Neuronal stem cell (in vitro differentiated cells): ENCODE results near the gene HOXA3.

Experiments used
- DNase-seq: peaks from one replicate; pipeline ENCODE4 v3.0.0-alpha.2; 2013; ENCODE audit warnings: low spot score
- H2AFZ ChIP-seq: one replicate; pipeline ENCODE4 v1.6.1; 2013; ENCODE audit warnings: mild to moderate bottlenecking, low read length, inconsistent platforms
- H2AK5ac ChIP-seq: 2 replicates; pipeline ENCODE4 v1.6.1; 2013; ENCODE audit warnings: low read depth, mild to moderate bottlenecking, inconsistent platforms, low read length, moderate library complexity, mixed read lengths
- H2BK120ac ChIP-seq: 2 replicates; pipeline ENCODE4 v1.6.1; 2013; ENCODE audit warnings: low read depth, mild to moderate bottlenecking, inconsistent platforms, low read length, moderate library complexity, mixed read lengths
- H2BK12ac ChIP-seq: one replicate; pipeline ENCODE4 v1.6.1; 2013; ENCODE audit warnings: low read length, inconsistent platforms
- H2BK15ac ChIP-seq: 2 replicates; pipeline ENCODE4 v1.6.1; 2013; ENCODE audit warnings: mild to moderate bottlenecking, low read length, inconsistent platforms, mixed read lengths
- H2BK5ac ChIP-seq: one replicate; pipeline ENCODE4 v1.6.1; 2013; ENCODE audit warnings: inconsistent platforms, mild to moderate bottlenecking, low read length, moderate library complexity
- H3K14ac ChIP-seq: one replicate; pipeline ENCODE4 v1.6.1; 2013; ENCODE audit warnings: low read length, inconsistent platforms
- H3K18ac ChIP-seq: 2 replicates; pipeline ENCODE4 v1.6.1; 2013; ENCODE audit warnings: low read length, inconsistent platforms
- H3K23ac ChIP-seq: 2 replicates; pipeline ENCODE4 v1.6.1; 2013; ENCODE audit warnings: low read depth, mild to moderate bottlenecking, mixed read lengths, low read length, inconsistent platforms; ENCODE audit not compliant: poor library complexity
- H3K27ac ChIP-seq: replicated peaks from 3 replicates; pipeline ENCODE4 v1.5.1; 2013; ENCODE audit warnings: low read length, inconsistent platforms
- H3K27me3 ChIP-seq, 3 experiments: 2 replicates each; pipeline ENCODE4 v1.6.1; 2013; ENCODE audit warnings: low read length in 3 of 3, mild to moderate bottlenecking in 2 of 3, inconsistent platforms in 1 of 3, low read depth in 1 of 3, mixed read lengths in 1 of 3, moderate library complexity in 1 of 3; ENCODE audit not compliant: control insufficient read depth in 3 of 3, insufficient read depth in 3 of 3
- H3K36me3 ChIP-seq, 2 donors: replicated peaks in 1 of 2; 2 replicates each; pipeline ENCODE4 v1.6.1; 2013; ENCODE audit warnings: low read length in 2 of 2; ENCODE audit not compliant: control insufficient read depth in 2 of 2, insufficient read depth in 2 of 2
- H3K4ac ChIP-seq: 2 replicates; pipeline ENCODE4 v1.6.1; 2013; ENCODE audit warnings: inconsistent platforms, mild to moderate bottlenecking, low read length, moderate library complexity
- H3K4me1 ChIP-seq, 2 donors: 1 replicate in 1 of 2; 2 replicates in 1 of 2; pipeline ENCODE4 v1.6.1; 2013; ENCODE audit warnings: low read length in 2 of 2, low read depth in 1 of 2; ENCODE audit not compliant: control insufficient read depth in 2 of 2, insufficient read depth in 1 of 2
- H3K4me2 ChIP-seq: one replicate; pipeline ENCODE4 v1.6.1; 2013; ENCODE audit warnings: mild to moderate bottlenecking, low read length, inconsistent platforms; ENCODE audit not compliant: insufficient read depth, poor library complexity, severe bottlenecking
- H3K4me3 ChIP-seq, 2 donors: 2 replicates each; pipeline ENCODE4 v1.5.1; 2013; ENCODE audit warnings: low read length in 2 of 2, mild to moderate bottlenecking in 2 of 2, inconsistent platforms in 1 of 2, moderate library complexity in 1 of 2
- H3K79me1 ChIP-seq: one replicate; pipeline ENCODE4 v1.6.1; 2013; ENCODE audit warnings: low read depth, mild to moderate bottlenecking, inconsistent platforms, low read length, moderate library complexity
- H3K9ac ChIP-seq: one replicate; pipeline ENCODE4 v1.6.1; 2013; ENCODE audit warnings: mild to moderate bottlenecking, low read depth, low read length, inconsistent platforms; ENCODE audit not compliant: poor library complexity
- H3K9me3 ChIP-seq, 2 donors: replicated peaks in 1 of 2; 2 replicates each; pipeline versions ENCODE3 to v1.6.1; 2013; ENCODE audit warnings: low read length in 2 of 2, mild to moderate bottlenecking in 2 of 2, inconsistent platforms in 1 of 2, low read depth in 1 of 2, mixed read lengths in 1 of 2, moderate library complexity in 1 of 2; ENCODE audit not compliant: control insufficient read depth in 2 of 2, insufficient read depth in 1 of 2
- H4K8ac ChIP-seq: one replicate; pipeline ENCODE4 v1.6.1; 2013; ENCODE audit warnings: low read depth, mild to moderate bottlenecking, inconsistent platforms, low read length, moderate library complexity
- H4K91ac ChIP-seq: one replicate; pipeline ENCODE4 v1.6.1; 2013; ENCODE audit warnings: low read length, low read depth, mild to moderate bottlenecking, inconsistent platforms; ENCODE audit not compliant: poor library complexity
- WGBS, 2 donors: extraction: QIAGEN DNeasy Blood & Tissue Kit; methylation state at CpG; one replicate each; pipeline ENCODE4 v1.1.7; 2013; ENCODE audit warnings: missing lambda C conversion rate in 2 of 2, mixed read lengths in 1 of 2; ENCODE audit not compliant: insufficient read length in 2 of 2, insufficient replicate concordance in 1 of 2; ENCODE audit errors: extremely low coverage in 2 of 2; 5-methylcytosine and 5-hydroxymethylcytosine counted together

HOXA3 gene

GRCh38 chr7:27149842-27150567, 2.4 kb downstream of the HOXA3 start:
- Histone ChIP-seq H2AK5ac (no peak overlapping the region), H3K79me1 (no peaks in the 10 kb centered on the region), H3K4ac (no peak overlapping the region), H3K14ac (no peak overlapping the region), H3K9ac (no peak overlapping the region), H2BK120ac (no peak overlapping the region), H3K4me2 (no peak overlapping the region), H3K27me3 (peaks cover 78 to 99% (median 99%) of the 10 kb centered on the region in 3 experiments), H3K18ac (no peak overlapping the region), H3K23ac (peak overlapping the region; percentile 73), H3K27ac (no peak overlapping the region), H3K9me3 (peaks cover 3 to 32% of the 10 kb centered on the region in 2 donors), H2BK12ac (no peak overlapping the region), H4K8ac (no peak overlapping the region), H3K4me3 (peak overlapping the region in 1 of 2 donors; percentile 32), H3K4me1 (no peaks in the 10 kb centered on the region), H4K91ac (no peak overlapping the region), H3K36me3 (no peaks in the 10 kb centered on the region), H2BK15ac (no peak overlapping the region), H2AFZ (peak overlapping the region; percentile 86), H2BK5ac (no peak overlapping the region)
- no peak for DNase-seq
- WGBS, 2 donors = no CpG with 5 or more reads among the region's 13 CpGs

- H3K4me3 ChIP-seq = no peak overlapping the region
Observed at GRCh38 chr7:27148756-27149641, 3.4 kb downstream of the HOXA3 start.

GRCh38 chr7:27148031-27148755, 4.2 kb downstream of the HOXA3 start:
- Histone ChIP-seq H3K14ac (peak overlapping the region; percentile 27), H3K36me3 (no peaks in the 10 kb centered on the region), H3K27me3 (peaks cover 72 to 99% (median 99%) of the 10 kb centered on the region in 3 experiments), H2BK12ac (no peak overlapping the region), H3K27ac (no peak overlapping the region), H3K79me1 (no peaks in the 10 kb centered on the region), H3K18ac (no peak overlapping the region), H4K91ac (no peak overlapping the region), H3K9me3 (peaks cover 3 to 32% of the 10 kb centered on the region in 2 donors), H3K4me1 (no peaks in the 10 kb centered on the region), H3K4me2 (no peak overlapping the region), H3K23ac (no peak overlapping the region), H3K4me3 (no peak overlapping the region), H2BK5ac (no peak overlapping the region), H2AFZ (no peak overlapping the region), H2BK120ac (no peak overlapping the region), H2BK15ac (no peak overlapping the region), H4K8ac (peak overlapping the region; percentile 1), H3K9ac (no peak overlapping the region), H3K4ac (no peak overlapping the region), H2AK5ac (no peak overlapping the region)
- DNase-seq = no peak
- WGBS, 2 donors = no CpG with 5 or more reads among the region's 28 CpGs

More at GRCh38 chr7:27148756-27149641, 3.4 kb downstream of the HOXA3 start:
- H3K36me3 ChIP-seq = no peaks in the 10 kb centered on the region
- H3K18ac ChIP-seq = no peak overlapping the region
- WGBS, 2 donors = no CpG with 5 or more reads among the region's 30 CpGs
- H3K4me2 ChIP-seq = no peak overlapping the region
- peak overlapping the region; percentile 27 for H3K14ac ChIP-seq
- H3K4ac ChIP-seq = no peak overlapping the region
- peak overlapping the region; percentile 1 for H4K8ac ChIP-seq
- H3K23ac ChIP-seq = no peak overlapping the region
- no peak overlapping the region for H2BK120ac ChIP-seq
- no peak overlapping the region for H2AFZ ChIP-seq
- no peak for DNase-seq
- no peak overlapping the region for H2AK5ac ChIP-seq
- H3K9me3 ChIP-seq = peaks cover 3 to 34% of the 10 kb centered on the region in 2 donors
- H3K4me1 ChIP-seq = no peaks in the 10 kb centered on the region
- H4K91ac ChIP-seq = no peak overlapping the region
- H3K9ac ChIP-seq = no peak overlapping the region
- no peak overlapping the region for H2BK5ac ChIP-seq
- no peak overlapping the region for H2BK15ac ChIP-seq
- H3K27ac ChIP-seq = no peak overlapping the region
- no peak overlapping the region for H2BK12ac ChIP-seq
- no peaks in the 10 kb centered on the region for H3K79me1 ChIP-seq
- H3K27me3 ChIP-seq = peaks cover 75 to 99% (median 99%) of the 10 kb centered on the region in 3 experiments
